Measurements from ENCODE around the gene CCDC188.
"Not testable (repeated sequence)": the region's sequence is repeated elsewhere in the genome, so short reads cannot be mapped to it uniquely, and the experiment has no call there.

Gene CCDC188

DNA sequence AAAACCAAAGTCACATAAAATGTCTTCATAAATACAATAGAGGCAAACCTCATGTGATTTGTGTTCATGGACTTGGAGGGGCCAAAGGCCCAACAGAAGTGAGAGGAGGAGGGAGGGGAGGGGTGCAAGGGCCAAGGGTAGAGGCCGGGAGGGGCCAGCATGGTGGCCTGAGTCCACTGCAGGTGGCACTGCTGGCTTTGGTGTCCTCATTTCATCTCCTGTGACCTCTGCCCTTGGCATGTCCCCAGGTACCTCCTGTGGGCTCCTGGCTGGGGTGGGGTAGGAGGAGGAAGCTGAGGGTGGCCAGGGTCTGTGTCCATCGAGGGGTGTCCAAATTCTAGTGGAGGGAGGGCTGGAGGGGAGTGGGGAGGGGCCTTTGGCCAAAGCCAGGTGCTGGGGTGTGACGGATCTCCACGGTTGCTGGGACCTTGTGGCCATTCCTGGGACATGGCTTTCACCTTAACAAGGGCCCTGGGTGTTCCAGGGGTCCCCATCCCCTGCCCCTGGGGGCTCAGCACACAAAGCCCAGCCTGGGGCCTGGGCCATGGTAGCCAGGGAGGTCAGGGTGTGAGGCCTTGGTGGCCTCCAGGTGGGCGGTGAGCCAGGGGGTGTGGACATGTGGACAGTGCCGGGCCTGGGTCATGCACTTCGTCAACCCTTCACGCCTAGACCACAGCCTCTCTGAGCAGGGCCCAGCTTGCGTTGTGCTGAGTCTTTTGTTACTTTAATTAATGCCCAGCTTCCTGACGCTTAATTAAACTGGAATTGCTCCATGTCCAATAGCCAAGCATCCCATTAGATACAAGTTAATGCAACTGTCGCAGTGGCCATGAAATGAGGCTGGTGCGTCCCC, 20.7 kb upstream of the CCDC188 start:
- no peak for DNase-seq (ENCODE audit: extremely low read depth in 1 of 2, low read depth in 1 of 2)

DNA sequence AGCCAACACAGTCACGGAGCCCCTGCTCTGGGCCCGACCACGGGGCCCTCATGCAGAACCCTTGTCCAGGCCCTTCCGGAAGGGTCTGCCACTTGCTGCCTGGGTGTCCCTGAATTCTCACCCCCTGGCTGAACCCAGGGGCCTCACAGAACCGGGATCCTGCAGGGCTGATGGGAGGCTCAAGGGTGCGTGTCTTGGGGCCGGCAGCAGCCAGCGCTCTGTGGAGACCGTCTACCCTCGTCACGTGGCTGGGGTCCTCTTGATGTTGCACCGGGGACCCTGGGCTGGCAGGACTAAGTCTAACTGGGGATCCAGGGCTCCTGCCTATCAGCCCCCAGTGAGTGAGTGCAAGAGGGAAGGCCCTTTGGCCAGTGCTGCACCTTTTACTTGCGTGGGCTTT, 19.3 kb upstream of the CCDC188 start:
- no peak for DNase-seq (ENCODE audit: extremely low read depth in 1 of 2, low read depth in 1 of 2)

DNA sequence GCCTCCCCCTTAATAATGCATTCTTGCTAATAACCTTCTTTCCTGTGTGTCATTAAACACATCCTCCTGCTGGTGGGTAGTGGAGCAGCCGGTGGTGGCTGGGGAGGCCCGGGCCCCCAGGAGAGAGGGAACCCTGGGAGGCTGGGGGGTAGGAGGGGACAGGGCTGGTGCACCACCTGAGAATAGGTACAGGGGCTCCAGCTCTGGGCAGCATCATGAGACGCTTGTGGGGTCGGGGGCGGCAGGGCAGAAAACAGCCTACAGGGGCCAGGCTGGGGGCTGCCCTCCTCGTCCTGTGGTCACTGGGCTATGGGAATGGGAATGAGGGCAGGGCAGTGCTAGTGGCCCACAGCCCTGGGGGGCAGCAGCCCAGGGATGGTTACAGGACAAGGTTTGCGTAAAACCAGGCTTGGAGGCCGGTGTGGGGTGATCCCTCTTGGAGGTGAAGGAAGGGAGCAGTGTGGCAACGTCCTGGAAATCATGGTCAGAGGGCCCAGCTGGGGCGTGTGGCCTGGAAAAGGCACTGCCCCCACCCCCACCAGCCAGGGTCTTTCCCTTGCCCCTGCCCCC, 18.5 kb upstream of the CCDC188 start:
- no peak for DNase-seq (ENCODE audit: extremely low read depth in 1 of 2, low read depth in 1 of 2)

DNA sequence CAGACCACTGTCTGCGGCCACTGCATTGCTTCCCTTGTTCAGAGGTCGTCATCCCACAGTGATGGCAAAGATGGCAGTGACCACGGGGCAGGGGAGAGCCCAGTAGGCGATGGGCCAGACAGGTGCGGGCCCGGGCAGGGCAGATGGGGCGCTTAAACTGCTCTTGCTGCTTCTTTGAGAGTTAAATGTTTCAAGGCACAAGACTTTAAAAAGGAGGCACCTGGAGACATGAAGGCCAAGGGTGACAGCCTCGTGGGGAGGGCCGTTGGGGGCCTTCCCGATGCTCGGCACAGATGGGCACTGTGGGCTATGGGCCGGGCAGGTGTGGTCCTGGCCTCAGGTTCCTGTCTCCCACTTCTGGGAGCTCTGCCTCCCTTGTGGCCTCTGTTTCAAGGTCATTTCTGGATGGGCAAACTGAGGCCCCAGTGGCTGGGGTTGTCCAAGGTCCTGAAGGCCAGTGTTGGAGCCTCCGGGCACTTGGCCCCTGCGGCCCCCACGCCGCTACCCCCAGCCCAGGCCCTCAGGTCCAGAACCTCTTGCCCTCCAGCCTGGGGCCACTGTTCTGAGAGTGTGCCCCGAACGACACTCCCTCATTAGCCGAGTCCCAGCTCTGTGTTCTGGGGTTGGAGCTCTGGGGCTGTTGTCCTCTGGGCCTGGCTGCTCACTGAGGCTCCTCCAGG, 16.9 kb upstream of the CCDC188 start:
- DNase-seq (ENCODE audit: extremely low read depth in 1 of 2, low read depth in 1 of 2) = no peak

DNA sequence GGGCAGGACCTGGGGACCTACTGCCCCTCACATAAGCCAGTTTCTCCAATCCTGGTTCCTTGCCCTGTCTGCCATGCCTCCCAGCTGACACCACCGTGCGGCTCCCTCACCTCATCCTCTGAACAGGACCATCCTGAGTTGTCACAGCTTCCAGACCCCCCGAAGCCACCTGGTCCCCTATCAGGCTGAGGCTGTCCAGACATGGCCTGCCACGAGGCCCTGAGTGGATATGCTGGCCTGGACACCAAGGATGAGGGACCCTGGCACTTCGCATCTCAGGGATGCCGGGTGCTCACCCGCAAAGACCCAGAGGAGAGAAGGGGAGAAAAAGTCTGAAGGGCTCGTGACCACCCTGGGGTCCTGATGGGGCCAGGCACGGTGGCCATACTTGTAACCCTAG, 15.8 kb upstream of the CCDC188 start:
- no peak for DNase-seq (ENCODE audit: extremely low read depth in 1 of 2, low read depth in 1 of 2)

DNA sequence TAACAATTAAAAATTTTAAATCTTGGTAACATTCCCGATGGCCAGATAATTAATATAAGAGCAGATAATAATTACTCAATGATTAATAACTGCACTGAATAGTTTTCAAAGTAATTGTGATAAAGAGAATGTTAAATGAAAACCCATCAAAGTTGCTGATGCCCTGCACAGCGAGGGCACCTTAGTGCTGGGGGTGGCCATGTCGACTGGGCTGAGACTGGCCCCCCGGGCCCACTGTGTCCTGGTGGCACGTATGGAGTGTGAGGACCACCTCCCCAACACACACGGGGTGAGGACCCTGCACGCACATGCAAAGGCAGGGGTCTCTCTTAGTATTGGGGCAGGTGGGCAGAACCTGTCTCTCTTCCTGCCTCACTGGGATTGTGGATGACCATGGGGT, 15.1 kb upstream of the CCDC188 start:
- DNase-seq (ENCODE audit: extremely low read depth in 1 of 2, low read depth in 1 of 2) = no peak

DNA sequence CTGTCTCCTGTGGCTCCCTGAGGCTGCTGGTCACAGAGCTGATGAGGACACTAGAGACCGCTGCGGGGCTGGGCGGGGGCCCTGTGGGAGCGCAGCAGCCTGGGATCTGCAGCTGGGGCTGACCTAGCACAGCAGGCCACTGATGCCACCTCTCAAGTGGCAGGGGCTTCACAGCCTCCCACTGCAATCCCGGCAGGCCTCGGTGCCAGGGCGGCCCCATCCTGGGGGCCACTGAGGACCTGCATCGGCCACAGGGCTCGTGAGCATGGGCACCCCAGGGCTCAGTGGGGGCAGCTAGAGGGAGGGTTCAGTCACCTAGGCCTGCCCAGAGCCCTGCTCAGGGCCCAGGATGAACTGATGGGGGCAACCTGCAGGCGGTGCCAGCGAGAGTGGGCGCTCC, 14.6 kb upstream of the CCDC188 start:
- DNase-seq (ENCODE audit: extremely low read depth in 1 of 2, low read depth in 1 of 2) = no peak

DNA sequence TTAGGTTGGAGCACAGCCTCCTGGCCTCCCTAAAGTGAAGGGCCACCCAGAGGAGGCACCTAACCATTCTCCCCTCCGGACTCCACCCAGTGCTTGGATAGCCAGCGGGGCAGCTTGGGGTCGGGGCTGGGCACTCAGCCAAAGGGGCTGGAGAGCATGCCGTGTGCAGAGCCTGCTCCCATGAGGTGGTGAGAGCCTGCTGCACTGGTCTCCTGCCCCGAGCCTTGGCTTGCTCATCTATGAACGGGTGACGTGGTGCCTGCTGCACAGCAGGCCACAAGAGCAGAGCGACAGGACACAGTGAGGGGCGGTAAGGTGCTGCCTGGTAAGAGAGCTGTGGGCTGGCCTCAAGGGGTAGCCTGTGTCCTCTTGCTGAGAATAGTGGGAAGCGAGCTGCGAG, 14.0 kb upstream of the CCDC188 start:
- no peak for DNase-seq (ENCODE audit: extremely low read depth in 1 of 2, low read depth in 1 of 2)

DNA sequence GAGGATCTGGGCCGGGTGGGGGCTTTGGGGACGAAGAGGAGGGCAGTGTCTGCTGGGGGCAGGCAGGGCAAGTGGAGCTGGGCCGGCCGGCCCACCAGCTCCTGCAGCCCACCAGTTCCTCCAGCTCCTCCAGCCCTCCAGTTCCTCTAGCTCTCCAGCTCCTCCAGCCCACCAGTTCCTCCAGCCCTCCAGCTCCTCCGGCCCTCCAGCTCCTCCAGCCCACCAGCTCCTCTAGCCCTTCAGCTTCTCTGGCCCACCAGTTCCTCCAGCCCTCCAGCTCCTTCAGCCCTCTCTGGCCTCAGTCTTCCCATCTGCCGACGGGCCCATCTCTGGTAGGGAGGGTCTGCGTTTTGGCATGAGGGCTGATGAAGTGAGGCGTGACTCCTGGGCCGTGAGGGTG, 9.2 kb upstream of the CCDC188 start:
- no peak for DNase-seq (ENCODE audit: extremely low read depth in 1 of 2, low read depth in 1 of 2)

DNA sequence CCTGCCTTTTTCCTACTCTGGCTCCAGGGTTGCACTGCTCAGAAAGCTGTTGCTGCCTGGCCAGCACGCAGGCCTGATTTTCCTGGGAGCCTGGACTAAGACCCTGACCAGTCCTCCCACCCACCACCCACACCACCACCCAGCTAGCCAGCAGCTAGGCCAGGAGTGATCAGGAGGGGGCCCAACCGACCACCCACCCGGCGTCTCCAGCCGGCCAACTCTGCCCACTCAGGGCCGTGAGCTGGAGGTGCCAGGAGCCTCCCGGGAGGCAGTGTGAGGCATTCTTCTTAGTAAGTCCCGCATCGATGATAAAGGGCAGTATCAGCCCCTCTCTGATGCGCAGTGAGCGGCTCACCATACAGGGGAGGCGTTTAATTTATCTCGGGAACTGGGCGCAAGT, 8.7 kb upstream of the CCDC188 start:
- not testable (repeated sequence) for DNase-seq (ENCODE audit: extremely low read depth in 1 of 2, low read depth in 1 of 2)

DNA sequence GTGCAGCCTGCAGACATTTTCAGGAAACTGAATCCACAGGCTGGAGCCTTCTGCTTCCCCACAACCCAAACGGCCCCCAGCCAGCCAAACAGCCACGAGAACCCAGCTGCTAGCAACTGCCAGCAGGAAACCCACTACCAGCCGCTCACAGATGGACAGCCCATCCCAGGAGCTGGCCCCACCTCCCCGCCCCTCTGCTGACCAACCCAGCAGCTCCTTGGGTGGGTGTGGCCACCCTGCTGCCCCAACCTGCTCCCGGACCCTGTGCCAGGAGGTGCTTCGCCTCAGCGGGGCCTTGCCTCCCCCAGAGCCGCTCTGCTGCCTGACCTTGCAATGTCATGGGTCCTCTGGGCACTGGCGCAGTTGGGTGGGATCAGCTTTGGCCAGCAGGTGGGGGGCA, 8.2 kb upstream of the CCDC188 start:
- no peak for DNase-seq (ENCODE audit: extremely low read depth in 1 of 2, low read depth in 1 of 2)

DNA sequence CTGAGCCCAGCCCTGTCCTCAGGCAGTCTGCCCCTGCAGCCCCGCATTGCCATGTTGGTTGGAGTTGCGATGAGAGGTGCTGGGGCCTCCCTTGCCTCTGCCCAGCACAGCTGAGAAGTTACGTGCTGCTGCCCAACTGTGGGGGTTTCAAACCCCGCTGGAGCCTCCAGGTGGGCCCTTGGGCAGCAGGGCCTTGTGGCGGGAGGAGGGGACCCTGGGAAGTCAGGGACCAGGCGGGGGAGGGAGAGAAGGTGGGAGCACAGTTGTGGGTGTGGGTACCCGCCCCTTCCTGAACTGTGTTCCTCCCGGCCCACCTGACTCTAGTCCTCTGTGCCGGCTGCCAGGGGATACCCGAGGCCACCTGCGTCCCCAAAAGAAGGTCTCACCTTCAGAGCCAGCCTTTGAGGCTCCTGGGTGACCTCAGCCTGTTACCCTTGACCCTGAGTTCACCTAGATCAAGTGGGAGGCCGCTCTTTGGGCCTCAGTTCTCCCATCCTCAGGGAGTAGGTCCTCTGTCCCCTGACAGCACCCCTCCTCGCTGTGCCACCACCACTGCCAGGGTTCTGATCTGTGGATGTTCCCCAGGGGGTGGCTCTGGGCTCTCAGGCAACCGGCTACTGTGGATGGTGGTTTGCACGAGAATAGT, 7.7 kb upstream of the CCDC188 start:
- DNase-seq (ENCODE audit: extremely low read depth in 1 of 2, low read depth in 1 of 2) = no peak

DNA sequence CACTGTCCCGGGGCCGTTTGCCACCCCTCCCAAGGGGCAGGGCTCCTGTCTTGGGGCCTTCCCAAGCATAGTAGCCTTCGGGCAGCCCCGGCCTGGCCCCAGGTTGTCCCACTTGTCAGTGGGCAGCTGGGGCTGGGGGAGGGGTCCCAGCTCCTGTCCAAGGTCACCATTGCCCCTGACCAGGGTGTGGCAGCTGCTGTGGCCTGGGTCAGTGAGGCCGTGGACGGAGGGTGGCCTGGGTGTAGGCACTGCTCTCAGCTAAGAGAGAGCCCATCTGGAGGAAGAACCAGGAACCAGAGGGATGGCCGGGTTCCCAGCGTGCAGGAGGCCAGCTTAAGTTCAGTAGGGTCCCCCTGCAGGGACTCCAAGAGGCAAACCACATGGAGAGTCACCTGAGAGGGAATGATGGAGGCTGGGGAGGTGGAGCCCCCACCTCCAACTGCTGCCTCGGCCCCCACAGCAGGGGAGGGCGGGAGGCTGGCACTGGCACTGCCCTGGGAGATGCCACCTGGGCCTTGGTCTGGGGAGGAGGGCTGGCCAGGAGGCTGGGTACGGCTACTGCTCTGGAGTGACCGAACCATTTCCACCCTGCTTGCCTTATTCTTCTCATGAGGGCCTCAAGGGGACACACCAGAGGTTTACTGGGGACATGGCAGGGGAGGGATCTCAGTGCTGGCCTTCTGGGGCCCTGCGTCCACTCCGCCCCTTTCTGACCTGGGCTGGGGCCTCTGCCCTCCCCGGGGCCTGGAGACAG, 6.8 kb upstream of the CCDC188 start:
- DNase-seq (ENCODE audit: extremely low read depth in 1 of 2, low read depth in 1 of 2) = no peak

DNA sequence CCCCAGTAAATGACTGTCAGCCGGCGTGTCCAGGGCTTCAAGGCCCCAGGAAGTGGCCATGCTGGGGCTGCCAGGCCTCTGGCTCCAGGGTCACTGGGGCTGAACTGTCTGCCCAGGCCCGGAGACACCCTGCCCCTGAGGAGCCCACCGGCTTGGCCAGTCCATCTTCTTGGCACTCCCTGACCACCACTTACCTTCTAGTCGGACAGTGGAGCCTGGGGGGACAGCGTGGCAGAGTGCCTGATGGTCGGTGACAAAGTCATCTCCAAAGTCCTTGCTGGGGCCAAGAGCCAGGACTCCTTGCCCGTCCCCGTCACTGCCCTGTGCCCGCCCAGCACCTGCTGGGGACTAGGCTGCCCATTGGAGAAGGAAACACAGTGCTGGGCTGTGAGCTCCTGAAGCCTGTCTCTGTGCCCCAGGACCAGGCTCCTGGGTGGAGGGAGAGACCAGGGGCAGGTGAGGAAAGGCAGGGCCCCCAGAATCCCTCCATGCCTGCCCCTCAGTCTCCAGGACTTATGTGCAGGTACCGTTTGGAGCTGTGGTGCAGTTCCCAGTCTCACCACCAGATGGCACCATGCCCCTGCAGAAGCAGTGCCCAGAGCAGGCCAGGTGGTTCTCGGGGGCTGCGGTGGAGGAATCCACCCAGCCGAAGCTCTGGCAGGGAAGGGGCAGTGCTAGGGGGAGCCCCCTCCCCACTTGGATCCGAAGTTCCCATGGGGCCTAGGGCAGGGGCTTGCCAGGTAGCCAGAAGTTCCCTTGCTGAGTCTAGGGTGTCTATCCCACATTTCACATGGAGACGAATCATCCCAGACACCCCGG, 6.0 kb upstream of the CCDC188 start:
- peak; percentile 68 to 86 for DNase-seq (ENCODE audit: extremely low read depth in 1 of 2, low read depth in 1 of 2)

DNA sequence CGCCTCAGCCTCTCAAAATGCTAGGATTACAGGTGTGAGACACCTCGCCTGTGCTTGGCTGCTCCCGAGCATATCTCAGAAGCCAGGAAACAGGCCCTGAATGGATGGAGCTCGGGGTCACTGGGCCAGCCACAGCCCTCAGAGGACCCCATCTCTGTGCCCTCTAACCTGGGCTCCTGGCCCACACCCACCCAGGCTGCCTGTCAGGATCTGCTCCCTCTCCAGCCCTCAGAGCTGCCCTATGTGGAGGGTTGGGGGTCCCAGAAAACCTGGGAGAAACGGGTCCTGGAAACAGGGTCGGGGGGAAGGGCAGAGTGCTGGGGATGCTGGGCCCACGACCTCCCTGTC, 5.2 kb upstream of the CCDC188 start:
- DNase-seq (ENCODE audit: extremely low read depth in 1 of 2, low read depth in 1 of 2) = no peak

DNA sequence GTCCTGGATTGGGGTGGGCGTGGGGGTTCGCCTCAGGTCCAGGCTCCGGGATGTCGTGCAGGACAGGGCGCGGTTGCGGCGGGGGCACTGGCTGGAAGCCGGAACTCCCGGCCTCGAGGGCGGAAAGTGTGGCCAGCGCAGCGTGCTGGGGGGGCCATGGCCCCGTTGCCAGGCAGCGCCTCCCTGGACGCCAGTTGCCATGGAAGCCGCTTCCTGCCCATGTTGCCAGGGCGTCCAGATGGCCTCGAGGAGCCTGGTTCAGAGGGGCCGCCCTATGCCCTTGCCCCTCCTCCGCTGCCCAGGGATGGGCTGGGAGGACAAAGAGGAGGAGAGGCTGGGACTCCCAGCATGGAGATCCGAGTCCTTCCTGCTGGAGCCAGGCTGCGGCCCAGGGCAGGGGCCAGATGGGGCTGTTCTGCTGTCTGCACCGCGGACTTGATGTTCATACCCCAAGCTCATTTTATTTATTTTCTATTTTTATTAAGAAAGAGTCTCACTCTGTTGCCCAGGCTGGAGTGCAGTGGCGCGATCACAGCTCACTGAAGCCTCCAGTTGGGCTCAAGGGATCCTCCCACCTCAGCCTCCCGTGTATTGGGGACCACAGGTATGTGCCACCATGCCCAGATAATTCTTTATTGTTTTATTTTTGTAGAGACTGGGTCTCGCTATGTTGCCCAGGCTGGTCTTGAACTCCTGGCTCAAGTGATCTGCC, 4.6 kb upstream of the CCDC188 start:
- DNase-seq (ENCODE audit: extremely low read depth in 1 of 2, low read depth in 1 of 2) = no peak

DNA sequence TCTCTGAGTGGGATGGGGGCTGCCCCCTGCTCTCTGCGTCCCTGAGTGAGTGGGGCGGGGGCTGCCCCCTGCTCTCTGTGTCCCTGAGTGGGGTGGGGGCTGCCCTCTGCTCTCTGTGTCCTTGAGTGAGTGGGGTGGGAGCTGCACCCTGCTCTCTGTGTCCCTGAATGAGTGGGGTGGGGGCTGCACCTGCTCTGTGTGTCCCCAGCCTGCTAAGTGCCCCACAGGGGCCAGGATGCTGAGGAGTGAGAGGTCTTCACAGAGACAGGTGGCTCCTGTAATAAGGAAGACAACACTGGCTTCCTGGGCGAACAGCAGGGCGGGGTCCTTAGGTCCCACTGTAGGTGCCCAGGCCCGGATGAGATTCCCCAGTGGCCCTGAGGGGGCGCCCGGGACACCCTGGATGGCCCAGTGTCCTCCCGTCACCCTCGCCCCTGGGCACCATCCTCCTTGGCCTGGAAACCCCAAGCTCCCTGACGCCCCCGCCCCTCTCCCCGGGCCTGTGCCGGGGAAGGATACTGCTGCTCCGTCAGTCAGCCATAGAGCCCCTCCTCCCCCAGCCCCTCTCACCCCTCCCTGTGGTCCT, 3.8 kb upstream of the CCDC188 start:
- DNase-seq (ENCODE audit: extremely low read depth in 1 of 2, low read depth in 1 of 2) = no peak

DNA sequence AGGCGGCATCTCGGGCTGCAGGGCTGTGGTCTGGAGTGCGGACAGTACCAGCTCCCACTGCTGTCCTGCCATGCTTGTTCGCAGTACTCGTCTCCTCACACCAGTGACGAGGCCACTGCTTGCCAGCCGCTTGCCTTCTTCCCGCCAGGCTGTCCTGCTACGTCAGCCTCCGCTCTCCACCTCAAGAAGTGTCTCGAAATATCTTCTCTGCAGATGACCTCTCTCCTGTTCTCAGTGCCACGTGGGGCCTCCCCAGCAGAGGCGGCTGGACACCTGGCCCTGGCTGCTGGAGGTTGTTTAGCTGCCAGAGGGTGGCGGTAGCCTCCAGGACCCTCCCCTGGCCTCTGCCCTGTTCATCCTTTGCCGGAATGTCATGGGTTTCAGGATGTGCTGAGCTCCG, 3.1 kb upstream of the CCDC188 start:
- no peak for DNase-seq (ENCODE audit: extremely low read depth in 1 of 2, low read depth in 1 of 2)

DNA sequence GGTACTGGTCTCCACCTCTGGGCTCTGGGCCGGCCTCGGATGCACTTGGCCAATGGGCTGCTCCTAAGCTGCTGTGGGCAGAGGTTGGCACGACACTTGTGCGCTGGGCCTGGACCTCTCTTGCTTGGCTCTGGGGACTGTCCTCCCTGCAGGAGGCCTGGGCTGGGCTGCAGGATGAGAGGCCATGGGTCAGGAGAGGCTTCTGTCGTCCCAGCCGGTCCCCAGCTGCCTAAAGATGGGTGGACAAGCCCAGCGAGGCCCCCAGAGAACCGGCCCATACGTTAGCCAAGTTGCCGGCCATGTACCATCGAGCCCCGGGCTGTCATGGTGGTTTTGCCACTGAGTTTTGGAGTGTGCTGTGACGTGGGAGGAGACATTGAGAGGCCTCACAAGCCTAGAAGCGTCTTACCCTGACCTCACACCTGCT, 1.6 kb upstream of the CCDC188 start:
- DNase-seq (ENCODE audit: extremely low read depth in 1 of 2, low read depth in 1 of 2) = no peak

All from activated CD8-positive, alpha-beta memory T cell treated with anti-CD3 and anti-CD28 coated beads for 1 hour (primary cell).